WI38 (cell line): ENCODE results near the gene SLIT1.
"Not testable (repeated sequence)": the region's sequence is repeated elsewhere in the genome, so short reads cannot be mapped to it uniquely, and the experiment has no call there.

Source experiments
- H3K4me3 ChIP-seq: 2 replicates; pipeline ENCODE4 v1.5.1; 2011; ENCODE audit warnings: low read depth, mild to moderate bottlenecking, control low read depth, low read length
- TF ChIP-seq, protein P1 (sequence below): IDR thresholded peaks from 2 replicates; pipeline ENCODE4 v1.5.1; 2012; ENCODE audit warnings: low read depth, mild to moderate bottlenecking, control low read depth, low read length

Gene SLIT1

DNA sequence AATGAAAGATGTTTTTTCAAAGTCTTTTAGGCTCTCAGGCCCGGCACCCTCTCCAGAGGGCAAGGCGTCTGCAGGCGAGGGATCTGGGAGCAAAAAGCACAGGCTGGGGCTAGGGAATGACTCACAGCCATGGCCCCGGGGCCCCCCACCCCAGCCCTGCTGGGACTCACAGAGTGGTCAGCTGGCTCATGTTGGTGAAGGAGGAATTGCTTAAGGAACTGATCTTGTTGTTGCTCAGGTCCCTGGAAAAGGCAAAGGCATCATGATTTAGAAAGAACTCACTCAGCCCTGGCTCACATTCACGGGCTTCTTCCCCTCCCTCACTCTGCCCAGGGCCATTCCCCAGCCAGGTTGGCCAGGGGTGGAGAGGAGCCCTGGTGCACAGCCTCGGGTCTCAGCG, 151.5 kb downstream of the SLIT1 start:
- TF ChIP-seq, protein P1, sequence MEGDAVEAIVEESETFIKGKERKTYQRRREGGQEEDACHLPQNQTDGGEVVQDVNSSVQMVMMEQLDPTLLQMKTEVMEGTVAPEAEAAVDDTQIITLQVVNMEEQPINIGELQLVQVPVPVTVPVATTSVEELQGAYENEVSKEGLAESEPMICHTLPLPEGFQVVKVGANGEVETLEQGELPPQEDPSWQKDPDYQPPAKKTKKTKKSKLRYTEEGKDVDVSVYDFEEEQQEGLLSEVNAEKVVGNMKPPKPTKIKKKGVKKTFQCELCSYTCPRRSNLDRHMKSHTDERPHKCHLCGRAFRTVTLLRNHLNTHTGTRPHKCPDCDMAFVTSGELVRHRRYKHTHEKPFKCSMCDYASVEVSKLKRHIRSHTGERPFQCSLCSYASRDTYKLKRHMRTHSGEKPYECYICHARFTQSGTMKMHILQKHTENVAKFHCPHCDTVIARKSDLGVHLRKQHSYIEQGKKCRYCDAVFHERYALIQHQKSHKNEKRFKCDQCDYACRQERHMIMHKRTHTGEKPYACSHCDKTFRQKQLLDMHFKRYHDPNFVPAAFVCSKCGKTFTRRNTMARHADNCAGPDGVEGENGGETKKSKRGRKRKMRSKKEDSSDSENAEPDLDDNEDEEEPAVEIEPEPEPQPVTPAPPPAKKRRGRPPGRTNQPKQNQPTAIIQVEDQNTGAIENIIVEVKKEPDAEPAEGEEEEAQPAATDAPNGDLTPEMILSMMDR, result no peak

DNA sequence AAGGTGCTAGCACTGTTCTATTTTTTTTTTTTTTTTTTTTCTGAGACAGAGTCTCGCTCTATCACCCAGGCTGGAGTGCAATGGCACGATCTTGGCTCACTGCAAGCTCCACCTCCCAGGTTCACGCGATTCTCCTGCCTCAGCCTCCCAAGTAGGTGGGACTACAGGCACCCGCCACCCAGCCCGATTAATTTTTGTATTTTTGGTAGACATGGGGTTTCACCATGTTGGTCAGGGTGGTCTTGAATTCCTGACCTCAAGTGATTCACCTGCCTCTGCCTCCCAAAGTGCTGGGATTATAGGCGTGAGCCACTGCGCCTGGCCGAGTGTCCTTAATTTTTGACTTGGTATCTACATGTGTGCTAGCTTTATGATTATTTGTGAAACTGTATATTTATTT, 151.9 kb downstream of the SLIT1 start:
- not testable (repeated sequence) for H3K4me3 ChIP-seq

More for the DNA sequence above, 151.5 kb downstream of the SLIT1 start:
- H3K4me3 ChIP-seq, result no peak overlapping the region

DNA sequence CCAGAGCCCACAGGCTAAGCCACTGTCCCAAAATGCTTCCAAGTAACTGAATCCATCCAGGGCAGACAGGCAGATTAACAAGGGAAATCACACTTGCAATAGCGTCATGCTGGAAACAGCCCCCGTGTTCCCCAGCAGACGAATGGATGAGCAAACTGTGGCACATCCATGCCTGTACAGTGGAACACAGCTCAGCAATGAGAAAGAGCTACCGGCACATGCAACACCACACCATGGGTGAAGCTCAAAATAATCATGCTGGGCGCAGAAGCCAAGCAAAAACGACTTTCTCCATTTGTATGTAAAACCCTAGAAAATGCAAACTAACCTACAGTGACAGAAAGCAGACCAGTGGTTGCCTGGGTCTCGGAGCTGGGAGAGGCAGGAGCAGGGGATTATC, 153.1 kb downstream of the SLIT1 start:
- no peak overlapping the region for H3K4me3 ChIP-seq
- TF ChIP-seq, protein P1, result no peak

DNA sequence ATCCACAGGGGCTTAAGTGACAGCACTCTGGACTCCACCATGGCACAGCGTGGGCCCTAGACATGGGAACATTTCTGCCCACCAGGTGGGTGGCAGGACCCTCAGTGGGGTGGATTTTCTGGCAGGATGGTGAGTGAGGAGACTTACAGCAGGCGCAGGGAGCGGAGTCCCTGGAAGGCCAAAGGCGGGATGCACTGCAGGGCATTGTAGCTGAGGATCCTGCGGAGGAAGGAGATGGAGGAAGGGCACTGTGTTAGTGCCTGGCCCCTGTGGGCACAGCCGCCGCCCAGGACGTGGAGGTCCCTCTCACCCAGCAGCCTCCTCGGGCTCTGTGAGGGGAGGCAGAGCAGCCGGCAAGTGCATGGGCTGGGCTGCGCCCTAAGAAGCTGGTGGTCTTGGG, 154.3 kb downstream of the SLIT1 start:
- TF ChIP-seq, protein P1, result no peak
- H3K4me3 ChIP-seq, result no peak overlapping the region

DNA sequence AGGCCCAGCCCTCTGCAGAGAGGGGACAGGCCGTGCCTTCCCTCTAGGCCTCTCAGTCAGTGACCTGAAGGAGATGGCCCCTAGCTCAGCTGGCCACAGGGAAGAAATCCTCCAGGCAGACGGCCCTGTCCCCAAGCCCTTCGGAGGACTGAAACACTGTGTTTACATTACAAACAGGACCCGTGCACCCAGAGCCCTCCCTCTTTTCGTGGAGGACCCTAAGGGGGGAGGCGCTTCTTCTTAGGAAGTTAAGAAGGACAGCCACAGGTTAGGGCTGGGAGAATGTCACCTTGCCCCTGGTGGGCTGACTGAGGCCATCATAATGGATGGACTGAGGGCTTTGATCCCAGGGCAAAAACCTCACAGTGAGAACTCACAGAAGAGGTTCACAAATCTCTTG, 154.9 kb downstream of the SLIT1 start:
- TF ChIP-seq, protein P1, result no peak
- no peak overlapping the region for H3K4me3 ChIP-seq

DNA sequence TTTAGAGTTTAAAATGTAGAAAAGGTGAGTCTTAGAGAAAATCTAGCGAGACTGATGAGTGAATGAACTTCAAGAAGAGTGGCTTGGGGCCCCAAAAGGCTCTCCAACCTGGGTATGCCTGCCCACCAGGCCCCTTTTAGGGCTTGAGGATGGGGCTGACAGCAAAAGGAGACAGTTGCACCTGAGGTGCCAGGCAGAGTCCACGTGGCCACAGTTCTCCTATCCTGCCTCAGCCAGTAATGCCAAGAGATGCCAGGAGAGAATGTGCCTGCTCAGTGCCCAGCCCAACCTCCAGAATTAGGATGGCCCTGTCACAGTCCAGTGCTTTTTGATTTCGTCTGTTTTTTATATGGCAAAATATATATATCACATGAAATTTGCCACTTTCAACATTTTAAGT, 156.5 kb downstream of the SLIT1 start:
- TF ChIP-seq, protein P1, result no peak

DNA sequence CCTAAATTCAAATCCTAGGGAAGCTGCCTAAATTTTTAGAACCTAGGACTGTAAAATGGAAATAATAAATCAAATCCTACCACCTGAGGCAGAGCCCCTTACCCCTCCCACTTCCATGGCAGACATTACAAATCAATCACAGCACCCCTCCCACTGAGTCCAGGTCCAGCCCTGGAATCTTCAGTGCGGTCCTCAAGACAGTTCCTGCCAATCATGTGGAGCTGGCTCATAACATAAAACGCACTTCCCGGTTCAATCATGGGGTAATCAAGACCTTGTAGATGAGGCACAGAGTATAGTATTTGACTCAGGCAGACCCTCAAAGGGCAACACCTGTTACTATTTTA, 157.0 kb downstream of the SLIT1 start:
- H3K4me3 ChIP-seq, result no peak overlapping the region
- TF ChIP-seq, protein P1, result no peak

More for the DNA sequence above, 156.5 kb downstream of the SLIT1 start:
- H3K4me3 ChIP-seq, result no peak overlapping the region

DNA sequence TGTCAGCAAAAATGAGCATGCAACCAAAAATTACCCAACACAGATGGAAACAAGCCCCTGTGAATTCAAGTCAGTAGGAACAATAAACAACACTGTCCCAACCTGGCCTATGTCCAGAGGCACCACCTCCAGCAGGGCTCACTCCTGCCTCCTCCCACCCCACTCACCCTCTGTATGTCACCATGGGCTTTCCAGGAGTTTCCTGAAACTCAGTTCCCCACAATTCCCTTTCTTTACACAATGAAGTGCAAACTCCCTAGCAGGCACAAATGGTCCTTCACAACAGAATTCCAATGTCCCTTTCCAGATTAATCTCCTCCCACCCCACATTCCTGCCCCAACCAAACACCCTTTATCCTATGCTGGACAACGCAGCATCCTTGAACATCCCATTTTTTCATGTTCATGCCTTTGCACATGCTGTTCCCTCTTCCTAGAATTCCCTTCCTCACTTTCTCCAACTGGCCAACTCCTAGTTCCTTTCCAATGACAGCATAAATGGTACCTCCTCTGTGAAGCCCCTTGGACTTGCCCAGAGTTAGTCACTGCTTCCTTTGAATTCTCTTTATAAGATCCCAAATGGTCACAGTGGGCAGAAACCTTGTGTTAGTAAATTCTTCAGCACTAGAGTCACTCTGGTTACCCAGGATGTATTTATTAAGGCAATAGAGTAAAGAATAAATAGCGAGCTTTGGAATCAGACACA, 157.5 kb downstream of the SLIT1 start:
- H3K4me3 ChIP-seq, result no peak overlapping the region
- TF ChIP-seq, protein P1, result no peak
